ENCODE data around the gene FAAH.
A peak's percentile ranks its signal among the peaks of the same experiment; 100 is the strongest.
"Not testable (repeated sequence)": the region's sequence is repeated elsewhere in the genome, so short reads cannot be mapped to it uniquely, and the experiment has no call there.

The FAAH gene

DNA sequence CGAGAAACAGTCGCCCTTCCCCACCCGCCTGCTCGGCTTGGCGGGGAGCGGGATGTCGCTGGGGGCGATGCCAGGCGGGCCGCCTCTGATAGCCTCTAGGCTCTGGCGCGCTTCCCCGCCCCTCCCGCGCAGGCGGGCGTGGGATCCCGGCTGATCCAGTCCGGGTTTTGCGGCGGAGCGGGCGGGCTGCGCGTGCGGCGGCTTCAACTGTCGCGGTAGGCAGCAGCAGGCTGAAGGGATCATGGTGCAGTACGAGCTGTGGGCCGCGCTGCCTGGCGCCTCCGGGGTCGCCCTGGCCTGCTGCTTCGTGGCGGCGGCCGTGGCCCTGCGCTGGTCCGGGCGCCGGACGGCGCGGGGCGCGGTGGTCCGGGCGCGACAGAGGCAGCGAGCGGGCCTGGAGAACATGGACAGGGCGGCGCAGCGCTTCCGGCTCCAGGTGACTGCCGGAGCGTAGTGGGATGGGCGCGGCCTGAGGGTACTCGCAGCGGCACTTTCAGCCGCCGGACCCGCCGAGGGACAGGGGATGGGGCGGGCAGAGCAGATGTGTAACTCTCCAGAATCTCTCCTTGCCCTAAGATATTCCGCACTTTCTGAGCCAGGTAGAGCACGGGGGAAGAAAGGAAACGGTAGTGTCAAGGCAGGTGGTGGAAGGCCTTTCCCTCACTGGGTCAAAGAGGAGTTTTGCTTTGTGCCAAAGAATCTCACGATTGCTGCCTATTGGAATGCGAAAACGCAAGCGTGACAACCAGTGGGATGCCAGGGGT is at the start of gene FAAH:
FAAH (plus strand) TSS at position 210 of the 764 bp plus-strand sequence; CDS start at position 242, 32 bp downstream.
- DNase-seq (ENCODE audit: extremely low read depth, low read depth) = no peak
- TF ChIP-seq, protein P1, sequence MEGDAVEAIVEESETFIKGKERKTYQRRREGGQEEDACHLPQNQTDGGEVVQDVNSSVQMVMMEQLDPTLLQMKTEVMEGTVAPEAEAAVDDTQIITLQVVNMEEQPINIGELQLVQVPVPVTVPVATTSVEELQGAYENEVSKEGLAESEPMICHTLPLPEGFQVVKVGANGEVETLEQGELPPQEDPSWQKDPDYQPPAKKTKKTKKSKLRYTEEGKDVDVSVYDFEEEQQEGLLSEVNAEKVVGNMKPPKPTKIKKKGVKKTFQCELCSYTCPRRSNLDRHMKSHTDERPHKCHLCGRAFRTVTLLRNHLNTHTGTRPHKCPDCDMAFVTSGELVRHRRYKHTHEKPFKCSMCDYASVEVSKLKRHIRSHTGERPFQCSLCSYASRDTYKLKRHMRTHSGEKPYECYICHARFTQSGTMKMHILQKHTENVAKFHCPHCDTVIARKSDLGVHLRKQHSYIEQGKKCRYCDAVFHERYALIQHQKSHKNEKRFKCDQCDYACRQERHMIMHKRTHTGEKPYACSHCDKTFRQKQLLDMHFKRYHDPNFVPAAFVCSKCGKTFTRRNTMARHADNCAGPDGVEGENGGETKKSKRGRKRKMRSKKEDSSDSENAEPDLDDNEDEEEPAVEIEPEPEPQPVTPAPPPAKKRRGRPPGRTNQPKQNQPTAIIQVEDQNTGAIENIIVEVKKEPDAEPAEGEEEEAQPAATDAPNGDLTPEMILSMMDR (IDR thresholded peaks at IDR 0.05; ENCODE audit: low read depth, low read length, missing control alignments) = no peak
- H3K4me3 ChIP-seq (replicated peaks; ENCODE audit: low read depth, low read length) = peak within 1 kb of the TSS; percentile 42

DNA sequence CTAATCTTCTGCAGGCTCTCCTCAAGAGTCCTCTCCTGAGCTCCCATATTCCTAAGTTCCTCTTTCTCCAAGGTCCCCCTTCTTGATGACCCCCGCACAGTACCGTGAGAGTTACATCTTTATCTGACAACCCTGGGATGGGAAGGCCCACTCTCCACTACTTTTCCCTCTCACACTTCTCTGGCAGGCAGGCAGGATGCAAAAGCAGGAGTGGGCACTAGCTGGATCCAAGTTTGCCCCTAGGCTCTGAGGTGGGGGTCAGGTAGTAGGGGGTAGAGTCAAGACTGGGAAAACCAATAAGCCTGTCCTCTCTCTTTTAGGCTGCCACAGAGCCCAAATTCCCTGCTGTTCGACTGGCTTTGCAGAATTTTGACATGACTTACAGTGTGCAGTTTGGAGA is 49.6 kb upstream of the FAAH start:
- TF ChIP-seq, protein P1 (IDR thresholded peaks at IDR 0.05; ENCODE audit: low read depth, low read length, missing control alignments) = no peak
- no peak overlapping the region for H3K4me3 ChIP-seq (replicated peaks; ENCODE audit: low read depth, low read length)
- no peak for DNase-seq (ENCODE audit: extremely low read depth, low read depth)

DNA sequence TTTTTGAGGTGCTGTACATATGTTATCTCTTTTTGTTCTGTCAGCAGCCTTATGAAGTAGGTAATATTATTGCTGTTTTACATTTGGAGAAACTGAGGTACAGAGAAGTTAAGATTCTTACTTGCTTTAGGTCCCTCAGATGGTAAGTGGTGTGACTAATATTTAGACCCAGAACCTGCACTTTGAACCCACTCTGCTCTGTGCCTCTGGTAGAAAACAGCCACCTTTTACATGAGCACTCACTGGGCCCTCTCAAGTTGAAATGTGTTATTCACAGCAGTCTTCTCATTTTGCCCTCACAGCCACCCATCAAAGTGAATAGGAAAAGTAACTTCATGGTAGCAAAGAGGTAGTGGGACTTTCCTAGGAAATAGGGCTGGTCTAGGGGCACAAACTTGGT is 48.8 kb upstream of the FAAH start:
- TF ChIP-seq, protein P1 (IDR thresholded peaks at IDR 0.05; ENCODE audit: low read depth, low read length, missing control alignments) = no peak
- no peak for DNase-seq (ENCODE audit: extremely low read depth, low read depth)
- H3K4me3 ChIP-seq (replicated peaks; ENCODE audit: low read depth, low read length) = no peak overlapping the region

DNA sequence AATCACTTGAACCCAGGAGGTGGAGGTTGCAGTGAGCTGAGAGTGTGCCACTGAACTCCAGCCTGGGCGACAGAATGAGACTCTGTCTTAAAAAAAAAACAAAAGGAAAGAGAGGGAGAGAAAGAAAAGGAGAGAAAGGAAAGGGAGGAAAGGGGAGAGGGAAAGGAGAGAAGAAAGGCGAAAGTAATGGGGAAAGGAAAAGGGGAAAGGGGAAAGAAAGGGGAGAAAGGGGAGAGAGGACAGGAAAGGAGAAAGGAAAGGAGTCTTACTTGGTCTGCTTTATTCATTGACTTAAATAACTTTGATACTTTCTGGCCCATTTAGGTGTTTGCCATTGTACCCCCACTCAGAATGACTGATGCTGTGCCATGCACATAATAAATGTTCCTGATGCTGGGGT is 41.8 kb upstream of the FAAH start:
- H3K4me3 ChIP-seq (replicated peaks; ENCODE audit: low read depth, low read length) = no peak overlapping the region
- no peak for DNase-seq (ENCODE audit: extremely low read depth, low read depth)
- TF ChIP-seq, protein P1 (IDR thresholded peaks at IDR 0.05; ENCODE audit: low read depth, low read length, missing control alignments) = no peak

DNA sequence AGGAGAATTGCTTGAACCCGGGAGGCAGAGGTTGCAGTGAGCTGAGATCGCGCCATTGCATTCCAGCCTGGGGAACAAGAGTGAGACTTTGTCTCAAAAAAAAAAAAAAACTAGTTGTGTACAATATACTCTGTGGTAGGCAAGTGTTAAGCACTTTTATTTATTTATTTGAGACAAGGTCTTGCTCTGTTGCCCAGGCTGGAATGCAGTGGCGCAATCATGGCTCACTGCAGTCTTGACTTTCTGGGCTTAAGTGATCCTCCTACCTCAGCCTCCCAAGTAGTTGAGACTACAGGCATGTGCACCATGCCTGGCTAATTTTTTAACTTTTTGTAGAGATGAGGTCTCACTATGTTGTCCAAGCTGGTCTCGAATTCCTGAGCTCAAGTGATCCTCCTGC is 38.2 kb upstream of the FAAH start:
- not testable (repeated sequence) for DNase-seq (ENCODE audit: extremely low read depth, low read depth); H3K4me3 ChIP-seq (replicated peaks; ENCODE audit: low read depth, low read length)

DNA sequence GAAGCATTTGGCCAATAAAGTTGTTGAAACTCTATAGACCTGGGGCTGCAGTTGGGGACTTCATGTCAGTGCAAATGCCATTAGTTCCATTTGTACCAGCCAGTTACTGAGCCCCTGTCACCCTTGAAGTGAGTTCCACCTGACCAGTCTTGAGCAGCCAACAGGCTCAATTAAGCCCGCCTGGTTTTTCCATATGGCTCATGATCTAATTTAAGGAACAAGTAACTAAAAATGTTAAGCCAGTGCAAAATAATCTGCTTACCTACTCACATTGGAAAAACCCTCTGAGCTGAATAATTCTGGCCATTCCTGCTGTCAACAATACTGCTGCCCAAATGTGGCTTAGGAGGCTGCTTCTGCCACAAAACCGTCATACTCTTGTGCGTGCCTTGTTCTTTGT is 32.0 kb upstream of the FAAH start:
- TF ChIP-seq, protein P1 (IDR thresholded peaks at IDR 0.05; ENCODE audit: low read depth, low read length, missing control alignments) = no peak
- DNase-seq (ENCODE audit: extremely low read depth, low read depth) = no peak
- H3K4me3 ChIP-seq (replicated peaks; ENCODE audit: low read depth, low read length) = no peak overlapping the region

DNA sequence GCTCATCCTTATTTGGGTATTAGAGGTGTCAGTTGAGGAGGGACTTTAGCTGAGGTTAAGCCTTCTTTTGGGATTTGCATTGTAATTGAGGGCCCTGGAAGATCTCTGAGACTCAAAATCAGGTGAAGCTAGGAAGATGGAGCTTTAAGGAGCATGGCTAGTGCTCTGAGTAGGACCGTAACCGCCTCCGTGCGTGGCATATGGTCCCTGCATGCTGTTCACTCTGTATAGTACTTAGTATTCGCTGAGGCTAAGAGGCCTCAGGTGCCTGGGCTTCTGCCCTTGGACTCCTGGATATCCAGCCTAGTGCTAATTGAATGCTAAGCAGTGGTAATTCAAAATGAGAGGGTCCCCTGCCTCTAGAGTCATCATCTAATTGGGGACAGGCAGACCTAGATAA is 31.0 kb upstream of the FAAH start:
- H3K4me3 ChIP-seq (replicated peaks; ENCODE audit: low read depth, low read length) = no peak overlapping the region
- DNase-seq (ENCODE audit: extremely low read depth, low read depth) = no peak
- TF ChIP-seq, protein P1 (IDR thresholded peaks at IDR 0.05; ENCODE audit: low read depth, low read length, missing control alignments) = no peak

All from HFF-Myc (cell line).